ENCODE data around the gene HLTF. TPM values are rescaled to one million over a fixed set of nuclear protein-coding genes. Genes with fewer than 3 reads are reported as not detected.

Gene HLTF
- total and polyA plus RNA-seq, 2 of the 13 experiments (the other 11 are each of a cell fraction or from before 2014, with no cell fraction given), result 12.0 to 22.9 TPM

GRCh38 chr3:149010504-149010951 is 75.8 kb downstream of the HLTF start (continued):
- TF ChIP-seq ZBTB34 (CRISPR knock-in tag; IDR thresholded peaks at IDR 0.05) (no peak; the same call in 1 of the 2 replicates), DRAP1 (CRISPR knock-in tag; IDR thresholded peaks at IDR 0.05) (no peak; the same call in 1 of the 2 replicates), ZHX1 (CRISPR knock-in tag; IDR thresholded peaks at IDR 0.05; ENCODE audit: low read depth) (no peak), ATF1 (CRISPR knock-in tag; IDR thresholded peaks at IDR 0.05) (0 out of 2 replicates have a peak, but pooled peaks have one; percentile 31), ELF4 (CRISPR knock-in tag; IDR thresholded peaks at IDR 0.05; ENCODE audit: borderline replicate concordance) (no peak), ZBTB8A (CRISPR knock-in tag; IDR thresholded peaks at IDR 0.05; ENCODE audit: borderline replicate concordance, low read depth) (no peak), ZNF337 (CRISPR knock-in tag; IDR thresholded peaks at IDR 0.05; ENCODE audit: borderline replicate concordance, low read depth) (no peak), CTCF (CRISPR knock-in tag; IDR thresholded peaks at IDR 0.05) (no peak), TARDBP (CRISPR knock-in tag; IDR thresholded peaks at IDR 0.05) (peak; percentile 73), ZMYM3 (CRISPR knock-in tag; IDR thresholded peaks at IDR 0.05) (peak; percentile 54; the same call in 1 of the 2 replicates), ZNF354B (CRISPR knock-in tag; IDR thresholded peaks at IDR 0.05) (no peak), SIX1 (CRISPR knock-in tag; IDR thresholded peaks at IDR 0.05; ENCODE audit: borderline replicate concordance) (peak; percentile 95), SNRNP70 (IDR thresholded peaks at IDR 0.05; ENCODE audit: low read depth, low read length) (no peak), HNF1B (CRISPR knock-in tag; IDR thresholded peaks at IDR 0.05) (no peak), ZNF441 (CRISPR knock-in tag; IDR thresholded peaks at IDR 0.05; ENCODE audit: borderline replicate concordance) (no peak), ZKSCAN1 (IDR thresholded peaks at IDR 0.05; ENCODE audit: low read length) (no peak), ZFP36L2 (CRISPR knock-in tag; IDR thresholded peaks at IDR 0.05) (no peak), NFE2L1 (CRISPR knock-in tag; IDR thresholded peaks at IDR 0.05; ENCODE audit: borderline replicate concordance) (no peak), GABPB1 (CRISPR knock-in tag; IDR thresholded peaks at IDR 0.05) (peak; percentile 16; the same call in 1 of the 2 replicates), ZBTB46 (CRISPR knock-in tag; IDR thresholded peaks at IDR 0.05; ENCODE audit: borderline replicate concordance) (no peak)
